H1 (cell line): ENCODE measurements around the gene PTBP3. TPM values are rescaled to one million over a fixed set of nuclear protein-coding genes. Genes with fewer than 3 reads are reported as not detected.

ENCODE experiments used
- CTCF ChIA-PET: fragments of 300-600 bp; sonication (Branson Sonifier 250); formaldehyde crosslinking; loops from one replicate; lab custom pipeline; 2021; ENCODE audit not compliant: partially characterized antibody; lab: Charles Lee
- POLR2A ChIA-PET: fragments of 300-600 bp; sonication (Branson Sonifier 250); formaldehyde crosslinking; loops from one replicate; lab custom pipeline; 2021; ENCODE audit warnings: inconsistent platforms; ENCODE audit not compliant: partially characterized antibody; lab: Charles Lee
- DNase-seq, 2 experiments: peaks; one replicate each; pipeline versions ENCODE4 v3.0.0 to v3.0.0-alpha.2; 2010 to 2022; ENCODE audit warnings: low spot score in 2 of 2, low read depth in 1 of 2, mixed read lengths in 1 of 2
- FAIRE-seq: peaks from 2 replicates; lab custom pipeline; 2011; peaks lifted over from hg19 to GRCh38; lab: Jason Lieb, UNC
- H2AFZ ChIP-seq: 2 replicates; pipeline ENCODE4 v1.8.1; 2012; ENCODE audit warnings: low read length, inconsistent platforms
- H2AK5ac ChIP-seq: 2 replicates; pipeline ENCODE4 v1.6.1; 2013; ENCODE audit warnings: low read depth, low read length
- H2BK120ac ChIP-seq: replicated peaks from 2 replicates; pipeline ENCODE3; 2013; ENCODE audit warnings: low read depth, low read length, inconsistent platforms
- H2BK12ac ChIP-seq: 2 replicates; pipeline ENCODE4 v1.6.1; 2013; ENCODE audit warnings: low read depth, low read length
- H2BK15ac ChIP-seq: 2 replicates; pipeline ENCODE4 v1.6.1; 2013; ENCODE audit warnings: low read length
- H2BK20ac ChIP-seq: 2 replicates; pipeline ENCODE4 v1.6.1; 2013; ENCODE audit warnings: low read length
- H2BK5ac ChIP-seq: 2 replicates; pipeline ENCODE4 v1.6.1; 2013; ENCODE audit warnings: low read depth, low read length
- H3K14ac ChIP-seq: 2 replicates; pipeline ENCODE4 v1.6.1; 2013; ENCODE audit warnings: inconsistent platforms; ENCODE audit not compliant: insufficient read length
- H3K18ac ChIP-seq: 2 replicates; pipeline ENCODE4 v1.6.1; 2013; ENCODE audit warnings: low read length; ENCODE audit errors: extremely low read depth
- H3K23ac ChIP-seq: 2 replicates; pipeline ENCODE4 v1.6.1; 2013; ENCODE audit warnings: inconsistent platforms; ENCODE audit not compliant: insufficient read length
- H3K23me2 ChIP-seq: 2 replicates; pipeline ENCODE4 v1.6.1; 2013; ENCODE audit warnings: low read depth, low read length
- H3K27ac ChIP-seq: 2 replicates; pipeline ENCODE4 v1.6.1; 2011; ENCODE audit warnings: low read depth, low read length, inconsistent platforms
- H3K27me3 ChIP-seq, 4 experiments: replicated peaks in 1 of 4; 1 replicate in 1 of 4; 2 replicates in 3 of 4; pipeline versions ENCODE4 v1.6.1 to v1.8.1; 2011 to 2013; ENCODE audit warnings: low read length in 3 of 4, mild to moderate bottlenecking in 3 of 4, inconsistent platforms in 2 of 4, mixed read lengths in 2 of 4, moderate library complexity in 1 of 4; ENCODE audit not compliant: control insufficient read depth in 3 of 4, insufficient read depth in 3 of 4; ENCODE audit errors: extremely low read depth in 1 of 4
- H3K36me3 ChIP-seq, 4 experiments: 2 replicates each; pipeline versions ENCODE4 v1.6.1 to v1.8.1; 2011 to 2013; ENCODE audit warnings: mild to moderate bottlenecking in 4 of 4, low read length in 3 of 4, moderate library complexity in 2 of 4, control low read depth in 1 of 4, inconsistent platforms in 1 of 4; ENCODE audit not compliant: insufficient read depth in 4 of 4, control insufficient read depth in 2 of 4
- H3K4ac ChIP-seq: replicated peaks from 2 replicates; pipeline ENCODE3; 2013; ENCODE audit warnings: low read length, low read depth, mixed read lengths, inconsistent platforms; ENCODE audit not compliant: insufficient read length
- H3K4me1 ChIP-seq, 4 experiments: replicated peaks in 1 of 4; 1 replicate in 1 of 4; 2 replicates in 3 of 4; pipeline versions ENCODE4 v1.6.1 to v1.8.1; 2011 to 2013; ENCODE audit warnings: low read length in 3 of 4, inconsistent platforms in 2 of 4, mixed read lengths in 1 of 4; ENCODE audit not compliant: insufficient read depth in 4 of 4, control insufficient read depth in 3 of 4
- H3K4me2 ChIP-seq, 2 experiments: 2 replicates each; pipeline versions ENCODE4 v1.6.1 to v1.8.1; 2011 to 2013; ENCODE audit warnings: low read depth in 2 of 2, low read length in 2 of 2, control low read depth in 1 of 2, inconsistent platforms in 1 of 2, mild to moderate bottlenecking in 1 of 2; ENCODE audit not compliant: insufficient read depth in 1 of 2
- H3K4me3 ChIP-seq, 4 experiments: fragments of 200-600, 300-600 bp in 1 of 4; sonication (generic), shearing (Covaris generic), sonication (Bioruptor Twin) in 1 of 4; 2 replicates each; pipeline versions ENCODE4 v1.5.1 to v1.8.1; 2011 to 2016; ENCODE audit warnings: low read length in 4 of 4, low read depth in 3 of 4, control low read depth in 2 of 4, inconsistent platforms in 2 of 4, mild to moderate bottlenecking in 2 of 4, mixed read lengths in 1 of 4, moderate library complexity in 1 of 4; ENCODE audit not compliant: insufficient read depth in 2 of 4; ENCODE audit errors: extremely low read depth in 1 of 4
- H3K56ac ChIP-seq: replicated peaks from 2 replicates; pipeline ENCODE3; 2013; ENCODE audit warnings: low read depth, mild to moderate bottlenecking, mixed read lengths, low read length, inconsistent platforms; ENCODE audit not compliant: insufficient read length
- H3K79me1 ChIP-seq: 2 replicates; pipeline ENCODE4 v1.6.1; 2013; ENCODE audit warnings: low read depth, low read length, control low read depth
- H3K79me2 ChIP-seq, 2 experiments: 2 replicates each; pipeline versions ENCODE4 v1.6.1 to v1.8.1; 2012 to 2013; ENCODE audit warnings: low read length in 2 of 2, mild to moderate bottlenecking in 2 of 2, inconsistent platforms in 1 of 2; ENCODE audit not compliant: insufficient read depth in 2 of 2, control insufficient read depth in 1 of 2
- H3K9ac ChIP-seq, 4 experiments: replicated peaks in 1 of 4; 1 replicate in 1 of 4; 2 replicates in 3 of 4; pipeline versions ENCODE4 v1.6.1 to v1.8.1; 2011 to 2013; ENCODE audit warnings: low read depth in 3 of 4, low read length in 3 of 4, control low read depth in 2 of 4, mild to moderate bottlenecking in 2 of 4, moderate library complexity in 2 of 4, inconsistent platforms in 1 of 4; ENCODE audit errors: extremely low read depth in 1 of 4
- H3K9me3 ChIP-seq, 2 experiments: 2 replicates each; pipeline versions ENCODE4 v1.6.1 to v1.8.1; 2012 to 2013; ENCODE audit warnings: mild to moderate bottlenecking in 2 of 2, moderate library complexity in 2 of 2, control low read depth in 1 of 2, inconsistent platforms in 1 of 2, low read depth in 1 of 2, low read length in 1 of 2, mixed read lengths in 1 of 2; ENCODE audit not compliant: insufficient read depth in 2 of 2
- H4K20me1 ChIP-seq, 2 experiments: replicated peaks in 1 of 2; 2 replicates each; pipeline versions ENCODE3 to v1.8.1; 2011 to 2013; ENCODE audit warnings: inconsistent platforms in 2 of 2, low read length in 2 of 2, mild to moderate bottlenecking in 1 of 2; ENCODE audit not compliant: insufficient read depth in 2 of 2, control insufficient read depth in 1 of 2
- H4K5ac ChIP-seq: 2 replicates; pipeline ENCODE4 v1.6.1; 2013; ENCODE audit warnings: low read length, low read depth, mixed read lengths, inconsistent platforms; ENCODE audit not compliant: insufficient read length
- H4K8ac ChIP-seq: 2 replicates; pipeline ENCODE4 v1.8.0; 2013; ENCODE audit warnings: mild to moderate bottlenecking, moderate library complexity, low read length, inconsistent platforms; ENCODE audit not compliant: insufficient read depth; ENCODE audit errors: extremely low read depth
- H4K91ac ChIP-seq: replicated peaks from 2 replicates; pipeline ENCODE3; 2013; ENCODE audit warnings: low read length, mixed read lengths, inconsistent platforms; ENCODE audit not compliant: insufficient read length
- BACH1 ChIP-seq: IDR thresholded peaks from 2 replicates; pipeline ENCODE4 v1.6.1; 2012; ENCODE audit warnings: low read length, improper control_type of control experiment
- CEBPB ChIP-seq: IDR thresholded peaks from 2 replicates; pipeline ENCODE4 v1.6.1; 2012; ENCODE audit warnings: low read depth, low read length
- FOSL1 ChIP-seq: IDR thresholded peaks from 2 replicates; pipeline ENCODE4 v1.6.1; 2011; ENCODE audit warnings: mild to moderate bottlenecking, low read depth, low read length, moderate library complexity; ENCODE audit not compliant: insufficient read depth
- JUND ChIP-seq: IDR thresholded peaks from 2 replicates; pipeline ENCODE4 v1.6.1; 2011; ENCODE audit warnings: mild to moderate bottlenecking, improper control_type of control experiment, low read length
- KDM4A ChIP-seq: IDR thresholded peaks from one replicate; pipeline ENCODE4 v1.7.1; 2012; ENCODE audit warnings: low read depth, mild to moderate bottlenecking, moderate library complexity, low read length, inconsistent platforms; ENCODE audit not compliant: severe bottlenecking
- MAFK ChIP-seq: IDR thresholded peaks from 2 replicates; pipeline ENCODE4 v1.6.1; 2012; ENCODE audit warnings: low read depth, mild to moderate bottlenecking, improper control_type of control experiment, low read length
- POLR2A ChIP-seq, 2 experiments: IDR thresholded peaks; 1 replicate in 1 of 2; 2 replicates in 1 of 2; pipeline ENCODE4 v1.6.1; 2011; ENCODE audit warnings: low read depth in 2 of 2, low read length in 2 of 2, mild to moderate bottlenecking in 2 of 2; ENCODE audit errors: control extremely low read depth in 1 of 2
- RAD21 ChIP-seq, 2 experiments: IDR thresholded peaks in 1 of 2; conservative IDR thresholded peaks in 1 of 2; 2 replicates each; pipeline ENCODE4 v1.6.1; 2011; ENCODE audit warnings: low read depth in 2 of 2, low read length in 2 of 2, improper control_type of control experiment in 1 of 2, inconsistent platforms in 1 of 2, mild to moderate bottlenecking in 1 of 2, moderate library complexity in 1 of 2
- WGBS, 2 experiments: shearing (Covaris generic) in 1 of 2; methylation state at CpG; one replicate each; pipeline versions ENCODE4 v1.1.6 to v1.1.7; 2013 to 2015; ENCODE audit warnings: low lambda C conversion rate in 2 of 2, mixed read lengths in 2 of 2, inconsistent platforms in 1 of 2, low coverage in 1 of 2, missing lambda C conversion rate in 1 of 2; ENCODE audit not compliant: insufficient replicate concordance in 2 of 2, insufficient coverage in 1 of 2, insufficient read length in 1 of 2; ENCODE audit errors: extremely low coverage in 1 of 2, missing lambda C conversion rate in 1 of 2; 5-methylcytosine and 5-hydroxymethylcytosine counted together
- polyA plus RNA-seq, 7 experiments: library from polyadenylated mRNA; depleted of rRNA in 3 of 7; stranded (reverse) in 5 of 7; unstranded in 2 of 7; fragments of >200 nt in 5 of 7; fragments of 200-250 nt in 2 of 7; gene quantifications; 1 replicate in 5 of 7; 2 replicates in 1 of 7; 4 replicates in 1 of 7; pipeline versions ENCODE4 v1.2.1 to v1.2.3, GENCODE V29; 2011 to 2013; ENCODE audit warnings: missing spikeins in 2 of 7, mixed read lengths in 2 of 7
- total RNA-seq: library from RNA; stranded (reverse); fragmentation: NEBNext Ultra II Directional; extraction: Animal tissue kit (Norgen Biotek cat#: 25700); gene quantifications from 2 replicates; pipeline ENCODE4 v1.2.1, GENCODE V29; 2021

Gene PTBP3
- total and polyA plus RNA-seq, 2 of the 8 experiments (the other 6 are each of a cell fraction or from before 2014, with no cell fraction given) = 51.0 to 124 TPM

GRCh38 chr9:112349008-112349333, 15.6 kb upstream of the PTBP3 start:
- Histone ChIP-seq H3K4me2 (peak overlapping the region in 1 of 2 experiments; percentile 81; a peak in 1 of 4 replicates), H3K4me1 (peaks cover 5 to 11% (median 8%) of the 10 kb centered on the region in 4 experiments; a peak in 6 of 7 replicates), H3K56ac (no peak overlapping the region), H3K79me2 (no peaks in the 10 kb centered on the region), H2BK15ac (no peak overlapping the region), H3K27ac (no peak overlapping the region), H2BK12ac (no peak overlapping the region), H3K4me3 (peak overlapping the region in 1 of 4 experiments; percentile 15; a peak in 1 of 8 replicates), H3K14ac (no peak overlapping the region), H4K8ac (no peak overlapping the region), H2AFZ (no peak overlapping the region), H3K9me3 (no peaks in the 10 kb centered on the region), H3K79me1 (no peaks in the 10 kb centered on the region), H2BK5ac (peak overlapping the region; percentile 15; the same call in 1 of the 2 replicates), H4K20me1 (no peaks in the 10 kb centered on the region), H3K27me3 (no peaks in the 10 kb centered on the region; a peak in 1 of 7 replicates), H4K91ac (no peak overlapping the region), H3K4ac (no peak overlapping the region), H3K23me2 (no peaks in the 10 kb centered on the region), H2AK5ac (no peak overlapping the region), H3K9ac (no peak overlapping the region), H2BK20ac (0 out of 2 replicates have a peak overlapping the region, but pooled peaks have one; percentile 23), H3K36me3 (no peaks in the 10 kb centered on the region), H4K5ac (no peak overlapping the region), H2BK120ac (no peak overlapping the region), H3K23ac (no peak overlapping the region), H3K18ac (no peak overlapping the region)
- TF ChIP-seq RAD21 (IDR thresholded peaks at IDR 0.05 in 1 of 2, conservative IDR thresholded peaks at IDR 0.05 in 1 of 2; ENCODE audit: low read depth in 2 of 2, low read length in 2 of 2) = no peak
- no peak for TF ChIP-seq JUND
- no peak for TF ChIP-seq KDM4A
- no peak for TF ChIP-seq FOSL1
- no peak for TF ChIP-seq BACH1
- no peak for TF ChIP-seq MAFK
- 0 out of 2 replicates have a peak, but pooled peaks have one; percentile 16 for TF ChIP-seq CEBPB
- TF ChIP-seq POLR2A (IDR thresholded peaks at IDR 0.05; ENCODE audit: control extremely low read depth in 1 of 2, low read depth in 2 of 2, low read length in 2 of 2) = no peak
- FAIRE-seq (no peak), DNase-seq (no peak)
- ChIA-PET POLR2A (interaction anchor here (1.2 kb wide), 1 partner anchor 18 kb away, joined by 3 read pairs; no protein-coding TSS in a partner anchor), CTCF (interaction anchor here (0.7 to 5.1 kb wide), 3 partner anchors 12 to 263 kb away, joined by 4 to 33 read pairs (median 4); no protein-coding TSS in a partner anchor)
- WGBS, 2 experiments = 71% methylated on average over 4 of the region's 4 CpGs; no CpG with 5 or more reads in 1 of the 2 experiments
